ENCODE data around the gene SCYL2. TPM values are rescaled to one million over a fixed set of nuclear protein-coding genes. Genes with fewer than 3 reads are reported as not detected.

The SCYL2 gene
- polyA plus RNA-seq, 1 donor (not counting 4 experiments of a cell fraction or from before 2014, with no cell fraction given), result 31.5 TPM

GRCh38 chr12:100383586-100384558 lies 116.9 kb downstream of the SCYL2 start:
- Histone ChIP-seq H3K36me3 (ENCODE audit: control insufficient read depth in 2 of 2, extremely low read depth in 1 of 2, insufficient read depth in 2 of 2, low read length in 2 of 2) (no peaks in the 10 kb centered on the region), H3K27ac (ENCODE audit: control insufficient read depth, insufficient read depth, low read length) (no peak overlapping the region), H3K9ac (ENCODE audit: control insufficient read depth, extremely low read depth, insufficient read depth, low read length) (no peak overlapping the region), H3K4me2 (ENCODE audit: control insufficient read depth, extremely low read depth, insufficient read depth, low read depth, low read length) (no peak overlapping the region), H3K9me1 (ENCODE audit: control insufficient read depth, extremely low read depth, insufficient read depth, low read length) (no peaks in the 10 kb centered on the region), H2AFZ (ENCODE audit: control insufficient read depth, low read length) (no peak overlapping the region), H3K4me1 (ENCODE audit: control insufficient read depth, extremely low read depth, insufficient read depth, low read length) (no peaks in the 10 kb centered on the region), H3K9me3 (ENCODE audit: control insufficient read depth, low read depth, low read length) (no peaks in the 10 kb centered on the region), H4K20me1 (ENCODE audit: control insufficient read depth, extremely low read depth, insufficient read depth, low read length) (no peaks in the 10 kb centered on the region), H3K79me2 (ENCODE audit: control insufficient read depth, insufficient read depth, low read length) (no peaks in the 10 kb centered on the region), H3K4me3 (ENCODE audit: control insufficient read depth in 2 of 3, extremely low read depth in 1 of 3, insufficient read depth in 2 of 3, low read depth in 1 of 3, low read length in 3 of 3) (no peak overlapping the region), H3K27me3 (ENCODE audit: control insufficient read depth, extremely low read depth, insufficient read depth, low read length) (no peaks in the 10 kb centered on the region)
- TF ChIP-seq EZH2 (IDR thresholded peaks at IDR 0.05; ENCODE audit: low read length) (no peak), CTCF (optimal IDR thresholded peaks at IDR 0.05 in 1 of 3, IDR thresholded peaks at IDR 0.05 in 1 of 3, conservative IDR thresholded peaks at IDR 0.05 in 1 of 3; ENCODE audit: extremely low read depth in 1 of 3, insufficient read depth in 2 of 3, low read length in 3 of 3) (no peak)
- DNase-seq (ENCODE audit: low read depth, low spot score), result no peak
- FAIRE-seq, result no peak
- dilution Hi-C loops (cut with MboI; ENCODE audit: extremely low pct_ligation_motif_present, low sequenced_read_pairs), result no loop called here

- dilution Hi-C loops (cut with MboI; ENCODE audit: extremely low pct_ligation_motif_present, low sequenced_read_pairs), result no loop called here
- H3K79me2 ChIP-seq (ENCODE audit: control insufficient read depth, insufficient read depth, low read length), result no peaks in the 10 kb centered on the region
- TF ChIP-seq CTCF (optimal IDR thresholded peaks at IDR 0.05 in 1 of 3, IDR thresholded peaks at IDR 0.05 in 1 of 3, conservative IDR thresholded peaks at IDR 0.05 in 1 of 3; ENCODE audit: extremely low read depth in 1 of 3, insufficient read depth in 2 of 3, low read length in 3 of 3) (no peak), EZH2 (IDR thresholded peaks at IDR 0.05; ENCODE audit: low read length) (no peak)
Measured at GRCh38 chr12:100384559-100384935, 117.6 kb downstream of the SCYL2 start.

More at GRCh38 chr12:100384559-100384935, 117.6 kb downstream of the SCYL2 start:
- Histone ChIP-seq H3K27ac (ENCODE audit: control insufficient read depth, insufficient read depth, low read length) (no peak overlapping the region), H3K9ac (ENCODE audit: control insufficient read depth, extremely low read depth, insufficient read depth, low read length) (no peak overlapping the region), H4K20me1 (ENCODE audit: control insufficient read depth, extremely low read depth, insufficient read depth, low read length) (no peaks in the 10 kb centered on the region), H2AFZ (ENCODE audit: control insufficient read depth, low read length) (no peak overlapping the region), H3K9me1 (ENCODE audit: control insufficient read depth, extremely low read depth, insufficient read depth, low read length) (no peaks in the 10 kb centered on the region), H3K9me3 (ENCODE audit: control insufficient read depth, low read depth, low read length) (no peaks in the 10 kb centered on the region), H3K4me3 (ENCODE audit: control insufficient read depth in 2 of 3, extremely low read depth in 1 of 3, insufficient read depth in 2 of 3, low read depth in 1 of 3, low read length in 3 of 3) (no peak overlapping the region), H3K36me3 (ENCODE audit: control insufficient read depth in 2 of 2, extremely low read depth in 1 of 2, insufficient read depth in 2 of 2, low read length in 2 of 2) (no peaks in the 10 kb centered on the region), H3K4me2 (ENCODE audit: control insufficient read depth, extremely low read depth, insufficient read depth, low read depth, low read length) (no peak overlapping the region), H3K27me3 (ENCODE audit: control insufficient read depth, extremely low read depth, insufficient read depth, low read length) (no peaks in the 10 kb centered on the region), H3K4me1 (ENCODE audit: control insufficient read depth, extremely low read depth, insufficient read depth, low read length) (no peaks in the 10 kb centered on the region)
- DNase-seq (ENCODE audit: low read depth, low spot score), result no peak
- FAIRE-seq, result no peak
